A549 (cell line): ENCODE data around the gene ADARB1.

ENCODE experiments used
- BHLHE40 ChIP-seq: IDR thresholded peaks from 2 replicates; pipeline ENCODE4 v1.6.1; 2012; ENCODE audit warnings: low read depth, low read length, inconsistent platforms
- EP300 ChIP-seq, 2 experiments: fragments of >200 bp; sonication (Bioruptor Twin); formaldehyde crosslinking; IDR thresholded peaks; 2 replicates in 1 of 2; 3 replicates in 1 of 2; pipeline ENCODE4 v1.6.1; 2016 to 2017
- JUN ChIP-seq, 2 experiments: fragments of >200 bp; sonication (Bioruptor Twin); formaldehyde crosslinking; IDR thresholded peaks; 2 replicates in 1 of 2; 3 replicates in 1 of 2; pipeline ENCODE4 v1.6.1; 2016 to 2017
- KDM1A ChIP-seq: fragments of 200-600 bp; sonication (generic); IDR thresholded peaks from 2 replicates; pipeline ENCODE4 v1.6.1; 2016; ENCODE audit warnings: low read depth, mild to moderate bottlenecking
- NPAS2 ChIP-seq: fragments of 250-450 bp; sonication (Bioruptor Pico); IDR thresholded peaks from 2 replicates; pipeline ENCODE4 v1.8.0; 2022; ENCODE audit warnings: mild to moderate bottlenecking, moderate library complexity, borderline replicate concordance
- POLR2A ChIP-seq: IDR thresholded peaks from 2 replicates; pipeline ENCODE4 v1.6.1; 2012; ENCODE audit warnings: mild to moderate bottlenecking, low read length
- TF ChIP-seq, protein P1 (sequence below): fragments of >200 bp; sonication (Bioruptor Twin); formaldehyde crosslinking; IDR thresholded peaks from 3 replicates; pipeline ENCODE4 v1.5.1; 2016
- TF ChIP-seq, protein P2 (sequence below): fragments of 150-350 bp; IDR thresholded peaks from 2 replicates; pipeline ENCODE4 v1.6.1; 2014; ENCODE audit warnings: low read depth, mild to moderate bottlenecking, low read length
- TF ChIP-seq, protein P3 (sequence below): fragments of 200-600 bp; sonication (generic); IDR thresholded peaks from 2 replicates; pipeline ENCODE4 v1.6.1; 2016; ENCODE audit warnings: antibody characterized with exemption, mild to moderate bottlenecking, moderate library complexity

DNA sequence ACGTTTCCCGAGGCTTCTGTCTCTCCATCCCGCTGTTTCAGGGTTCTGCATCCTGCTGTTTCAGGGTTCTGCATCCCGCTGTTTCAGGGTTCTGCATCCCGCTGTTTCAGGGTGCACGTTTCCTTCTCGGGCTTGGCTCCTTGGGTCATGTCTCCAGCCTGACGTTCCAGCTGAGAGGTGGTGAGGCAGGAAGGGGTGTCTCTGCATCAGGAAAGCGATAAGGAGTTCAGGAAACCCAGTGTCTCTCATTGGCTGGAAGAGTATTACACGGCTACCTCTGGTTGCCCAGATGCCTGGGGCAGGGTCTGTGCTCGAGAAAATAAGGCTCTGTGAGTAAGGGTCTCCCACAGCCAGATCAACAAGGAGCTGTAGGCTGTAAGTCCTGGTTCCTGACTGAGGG, 21.1 kb downstream of the ADARB1 start:
- TF ChIP-seq, protein P1, sequence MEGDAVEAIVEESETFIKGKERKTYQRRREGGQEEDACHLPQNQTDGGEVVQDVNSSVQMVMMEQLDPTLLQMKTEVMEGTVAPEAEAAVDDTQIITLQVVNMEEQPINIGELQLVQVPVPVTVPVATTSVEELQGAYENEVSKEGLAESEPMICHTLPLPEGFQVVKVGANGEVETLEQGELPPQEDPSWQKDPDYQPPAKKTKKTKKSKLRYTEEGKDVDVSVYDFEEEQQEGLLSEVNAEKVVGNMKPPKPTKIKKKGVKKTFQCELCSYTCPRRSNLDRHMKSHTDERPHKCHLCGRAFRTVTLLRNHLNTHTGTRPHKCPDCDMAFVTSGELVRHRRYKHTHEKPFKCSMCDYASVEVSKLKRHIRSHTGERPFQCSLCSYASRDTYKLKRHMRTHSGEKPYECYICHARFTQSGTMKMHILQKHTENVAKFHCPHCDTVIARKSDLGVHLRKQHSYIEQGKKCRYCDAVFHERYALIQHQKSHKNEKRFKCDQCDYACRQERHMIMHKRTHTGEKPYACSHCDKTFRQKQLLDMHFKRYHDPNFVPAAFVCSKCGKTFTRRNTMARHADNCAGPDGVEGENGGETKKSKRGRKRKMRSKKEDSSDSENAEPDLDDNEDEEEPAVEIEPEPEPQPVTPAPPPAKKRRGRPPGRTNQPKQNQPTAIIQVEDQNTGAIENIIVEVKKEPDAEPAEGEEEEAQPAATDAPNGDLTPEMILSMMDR: no peak
- TF ChIP-seq EP300 (IDR thresholded peaks at IDR 0.05) (no peak), KDM1A (no peak), POLR2A (no peak), NPAS2 (CRISPR knock-in tag) (no peak), JUN (IDR thresholded peaks at IDR 0.05) (no peak), BHLHE40 (no peak)
- TF ChIP-seq, protein P2, sequence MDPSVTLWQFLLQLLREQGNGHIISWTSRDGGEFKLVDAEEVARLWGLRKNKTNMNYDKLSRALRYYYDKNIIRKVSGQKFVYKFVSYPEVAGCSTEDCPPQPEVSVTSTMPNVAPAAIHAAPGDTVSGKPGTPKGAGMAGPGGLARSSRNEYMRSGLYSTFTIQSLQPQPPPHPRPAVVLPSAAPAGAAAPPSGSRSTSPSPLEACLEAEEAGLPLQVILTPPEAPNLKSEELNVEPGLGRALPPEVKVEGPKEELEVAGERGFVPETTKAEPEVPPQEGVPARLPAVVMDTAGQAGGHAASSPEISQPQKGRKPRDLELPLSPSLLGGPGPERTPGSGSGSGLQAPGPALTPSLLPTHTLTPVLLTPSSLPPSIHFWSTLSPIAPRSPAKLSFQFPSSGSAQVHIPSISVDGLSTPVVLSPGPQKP: no peak
- TF ChIP-seq, protein P3, sequence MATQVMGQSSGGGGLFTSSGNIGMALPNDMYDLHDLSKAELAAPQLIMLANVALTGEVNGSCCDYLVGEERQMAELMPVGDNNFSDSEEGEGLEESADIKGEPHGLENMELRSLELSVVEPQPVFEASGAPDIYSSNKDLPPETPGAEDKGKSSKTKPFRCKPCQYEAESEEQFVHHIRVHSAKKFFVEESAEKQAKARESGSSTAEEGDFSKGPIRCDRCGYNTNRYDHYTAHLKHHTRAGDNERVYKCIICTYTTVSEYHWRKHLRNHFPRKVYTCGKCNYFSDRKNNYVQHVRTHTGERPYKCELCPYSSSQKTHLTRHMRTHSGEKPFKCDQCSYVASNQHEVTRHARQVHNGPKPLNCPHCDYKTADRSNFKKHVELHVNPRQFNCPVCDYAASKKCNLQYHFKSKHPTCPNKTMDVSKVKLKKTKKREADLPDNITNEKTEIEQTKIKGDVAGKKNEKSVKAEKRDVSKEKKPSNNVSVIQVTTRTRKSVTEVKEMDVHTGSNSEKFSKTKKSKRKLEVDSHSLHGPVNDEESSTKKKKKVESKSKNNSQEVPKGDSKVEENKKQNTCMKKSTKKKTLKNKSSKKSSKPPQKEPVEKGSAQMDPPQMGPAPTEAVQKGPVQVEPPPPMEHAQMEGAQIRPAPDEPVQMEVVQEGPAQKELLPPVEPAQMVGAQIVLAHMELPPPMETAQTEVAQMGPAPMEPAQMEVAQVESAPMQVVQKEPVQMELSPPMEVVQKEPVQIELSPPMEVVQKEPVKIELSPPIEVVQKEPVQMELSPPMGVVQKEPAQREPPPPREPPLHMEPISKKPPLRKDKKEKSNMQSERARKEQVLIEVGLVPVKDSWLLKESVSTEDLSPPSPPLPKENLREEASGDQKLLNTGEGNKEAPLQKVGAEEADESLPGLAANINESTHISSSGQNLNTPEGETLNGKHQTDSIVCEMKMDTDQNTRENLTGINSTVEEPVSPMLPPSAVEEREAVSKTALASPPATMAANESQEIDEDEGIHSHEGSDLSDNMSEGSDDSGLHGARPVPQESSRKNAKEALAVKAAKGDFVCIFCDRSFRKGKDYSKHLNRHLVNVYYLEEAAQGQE: no peak
